HCT116 (cell line): ENCODE measurements around the gene ATP1A2. TPM values are rescaled to one million over a fixed set of nuclear protein-coding genes. Genes with fewer than 3 reads are reported as not detected.

Experiments
- ATAC-seq: fragments of 200-7000 bp; cut with Tn5 transposase; 2 replicates; pipeline ENCODE4 v1.9.1; 2020; ENCODE audit warnings: mild to moderate bottlenecking, moderate library complexity
- BruUV-seq: library from RNA; stranded (reverse); fragments of 400-500 nt; replicated peaks from 2 replicates; lab custom pipeline; 2021; lab: Mats Ljungman, UMichigan
- CTCF ChIA-PET: fragments of 300-600 bp; sonication (Branson Sonifier 250); formaldehyde crosslinking; loops from one replicate; lab custom pipeline; 2021; ENCODE audit warnings: antibody characterized with exemption; lab: Charles Lee
- POLR2A ChIA-PET: fragments of 300-600, 350-600 bp; sonication (Branson Sonifier 250); formaldehyde crosslinking; loops from one replicate; lab custom pipeline; 2021; ENCODE audit warnings: antibody characterized with exemption; lab: Charles Lee
- RAD21 ChIA-PET, 2 experiments: fragments of 300-600 bp; sonication (Branson Sonifier 250); formaldehyde crosslinking; loops; one replicate each; lab custom pipeline; 2023; ENCODE audit warnings: low total read pairs in 2 of 2; ENCODE audit not compliant: uncharacterized antibody in 2 of 2, unreplicated experiment in 2 of 2, low non-redundant PET in 1 of 2; lab: Charles Lee
- DNase-seq: peaks from one replicate; pipeline ENCODE4 v3.0.0-alpha.2; 2010; ENCODE audit warnings: low read depth, low spot score
- H2AFZ ChIP-seq: fragments of 200-600 bp; shearing (Covaris generic), sonication (generic); 2 replicates; pipeline ENCODE4 v1.6.1; 2017; ENCODE audit warnings: low read depth, mixed run types, mixed read lengths, antibody characterized with exemption, low read length; ENCODE audit not compliant: poor library complexity, severe bottlenecking
- H3K27ac ChIP-seq: 2 replicates; pipeline ENCODE4 v1.5.1; 2012; ENCODE audit warnings: low read depth, low read length
- H3K27me3 ChIP-seq: fragments of 200-600 bp; sonication (generic); 2 replicates; pipeline ENCODE4 v1.6.1; 2016; ENCODE audit warnings: mixed run types, low read length, mixed read lengths; ENCODE audit not compliant: insufficient read depth
- H3K36me3 ChIP-seq, 2 experiments: fragments of 200-500 bp in 1 of 2; fragments of 200-600 bp in 1 of 2; sonication (Bioruptor generic) in 1 of 2; sonication (generic) in 1 of 2; 2 replicates each; pipeline versions ENCODE4 v1.5.1 to v1.6.1; 2014 to 2016; ENCODE audit warnings: low read length in 2 of 2, inconsistent platforms in 1 of 2, mixed read lengths in 1 of 2, mixed run types in 1 of 2; ENCODE audit not compliant: insufficient read depth in 2 of 2, control insufficient read depth in 1 of 2
- H3K4me1 ChIP-seq, 2 experiments: fragments of 200-600 bp in 1 of 2; sonication (generic) in 1 of 2; 2 replicates each; pipeline versions ENCODE4 v1.5.1 to v1.6.1; 2012 to 2017; ENCODE audit warnings: low read length in 2 of 2, inconsistent platforms in 1 of 2, mild to moderate bottlenecking in 1 of 2, mixed read lengths in 1 of 2, mixed run types in 1 of 2, moderate library complexity in 1 of 2; ENCODE audit not compliant: insufficient read depth in 2 of 2, control insufficient read depth in 1 of 2
- H3K4me2 ChIP-seq: fragments of 200-600 bp; sonication (generic); 2 replicates; pipeline ENCODE4 v1.6.1; 2017; ENCODE audit warnings: mixed run types, low read length, mixed read lengths
- H3K4me3 ChIP-seq, 2 experiments: fragments of 200-600 bp in 1 of 2; sonication (generic) in 1 of 2; replicated peaks in 1 of 2; 2 replicates each; pipeline ENCODE4 v1.5.1; 2011 to 2016; ENCODE audit warnings: low read length in 2 of 2, control low read depth in 1 of 2, low read depth in 1 of 2, mild to moderate bottlenecking in 1 of 2, mixed read lengths in 1 of 2, mixed run types in 1 of 2
- H3K79me2 ChIP-seq: fragments of 200-600 bp; sonication (generic); 2 replicates; pipeline ENCODE4 v1.6.1; 2017; ENCODE audit warnings: mild to moderate bottlenecking, mixed run types, low read length, moderate library complexity, mixed read lengths; ENCODE audit not compliant: insufficient read depth
- H3K9ac ChIP-seq: fragments of 200-600 bp; sonication (generic); 2 replicates; pipeline ENCODE4 v1.6.1; 2016; ENCODE audit warnings: low read length, mixed read lengths
- H3K9me2 ChIP-seq: fragments of 200-600 bp; sonication (generic), shearing (Covaris generic); 2 replicates; pipeline ENCODE4 v1.6.1; 2017; ENCODE audit warnings: mixed run types, mild to moderate bottlenecking, moderate library complexity; ENCODE audit not compliant: insufficient read depth
- H3K9me3 ChIP-seq, 2 experiments: fragments of 200-500 bp in 1 of 2; fragments of 200-600 bp in 1 of 2; sonication (Bioruptor generic) in 1 of 2; sonication (generic) in 1 of 2; 2 replicates each; pipeline ENCODE4 v1.6.1; 2014 to 2017; ENCODE audit warnings: low read length in 2 of 2, mixed read lengths in 2 of 2, inconsistent platforms in 1 of 2, low read depth in 1 of 2, mild to moderate bottlenecking in 1 of 2, mixed run types in 1 of 2, moderate library complexity in 1 of 2; ENCODE audit not compliant: control insufficient read depth in 1 of 2, insufficient read depth in 1 of 2
- H4K20me1 ChIP-seq: fragments of 200-600 bp; sonication (generic), shearing (Covaris generic); 2 replicates; pipeline ENCODE4 v1.6.1; 2017; ENCODE audit warnings: mixed run types, mild to moderate bottlenecking, moderate library complexity; ENCODE audit not compliant: insufficient read depth
- ATF3 ChIP-seq: IDR thresholded peaks from 2 replicates; pipeline ENCODE4 v1.6.1; 2012
- CBX3 ChIP-seq: IDR thresholded peaks from 2 replicates; pipeline ENCODE4 v1.6.1; 2012; ENCODE audit warnings: low read depth
- CTCF ChIP-seq, 3 experiments: fragments of 200-600 bp in 1 of 3; sonication (generic) in 1 of 3; IDR thresholded peaks in 2 of 3; conservative IDR thresholded peaks in 1 of 3; 2 replicates each; pipeline ENCODE4 v1.5.1; 2012 to 2017; ENCODE audit warnings: low read depth in 2 of 3, low read length in 2 of 3, antibody characterized with exemption in 1 of 3, borderline replicate concordance in 1 of 3, control low read depth in 1 of 3, mild to moderate bottlenecking in 1 of 3, mixed read lengths in 1 of 3, mixed run types in 1 of 3, moderate library complexity in 1 of 3; ENCODE audit not compliant: insufficient read depth in 1 of 3
- EGR1 ChIP-seq: IDR thresholded peaks from 2 replicates; pipeline ENCODE4 v1.6.1; 2012; ENCODE audit warnings: low read depth
- ELF1 ChIP-seq: IDR thresholded peaks from 2 replicates; pipeline ENCODE4 v1.6.1; 2012; ENCODE audit warnings: low read depth, borderline replicate concordance
- EZH2 ChIP-seq: fragments of 200-600 bp; sonication (generic); IDR thresholded peaks from 2 replicates; pipeline ENCODE4 v1.6.1; 2017; ENCODE audit warnings: antibody characterized with exemption, mixed run types
- EZH2phosphoT487 ChIP-seq: fragments of 200-600 bp; IDR thresholded peaks from 2 replicates; pipeline ENCODE4 v1.6.1; 2018; ENCODE audit warnings: antibody characterized with exemption, borderline replicate concordance
- JUND ChIP-seq: IDR thresholded peaks from 2 replicates; pipeline ENCODE4 v1.6.1; 2012
- MAX ChIP-seq: IDR thresholded peaks from 2 replicates; pipeline ENCODE4 v1.6.1; 2012
- POLR2A ChIP-seq: IDR thresholded peaks from 2 replicates; pipeline ENCODE4 v1.7.0; 2011; ENCODE audit warnings: borderline replicate concordance; ENCODE audit not compliant: insufficient read depth, insufficient read length; ENCODE audit errors: extremely low read depth
- SIN3A ChIP-seq: IDR thresholded peaks from 2 replicates; pipeline ENCODE4 v1.6.1; 2012; ENCODE audit warnings: low read depth
- SP1 ChIP-seq: IDR thresholded peaks from 2 replicates; pipeline ENCODE4 v1.6.1; 2012; ENCODE audit warnings: low read depth
- TCF7L2 ChIP-seq: IDR thresholded peaks from 2 replicates; pipeline ENCODE4 v1.7.0; 2011; ENCODE audit warnings: borderline replicate concordance, inconsistent platforms; ENCODE audit not compliant: insufficient read depth, insufficient read length; ENCODE audit errors: extremely low read depth
- YY1 ChIP-seq: IDR thresholded peaks from 2 replicates; pipeline ENCODE4 v1.6.1; 2011; ENCODE audit warnings: low read length, low read depth, moderate library complexity, mild to moderate bottlenecking; ENCODE audit not compliant: insufficient replicate concordance; ENCODE audit errors: extremely low read depth
- ZFX ChIP-seq: fragments of 450-650 bp; IDR thresholded peaks from 2 replicates; pipeline ENCODE4 v1.6.1; 2017
- intact Hi-C: fragments of 100-400 bp; cut with micrococcal nuclease; formaldehyde crosslinking; loops from 2 replicates; pipeline ENCODE4 v1.10.0; 2022
- total RNA-seq: library from RNA; stranded (reverse); gene quantifications from one replicate; pipeline ENCODE4 v1.2.1, GENCODE V29; 2021; ENCODE audit not compliant: unreplicated experiment
- TF ChIP-seq, protein P1 (sequence below): IDR thresholded peaks from 2 replicates; pipeline ENCODE4 v1.6.1; 2012; ENCODE audit warnings: low read depth

ATP1A2 gene
- total RNA-seq, 1 experiment from 2014 or later, result not detected

- Histone ChIP-seq H3K4me2 (no peak overlapping the region), H4K20me1 (no peaks in the 10 kb centered on the region), H3K79me2 (no peaks in the 10 kb centered on the region)
- TF ChIP-seq ELF1 (no peak), CBX3 (no peak), SIN3A (no peak), MAX (no peak), POLR2A (no peak), CTCF (IDR thresholded peaks at IDR 0.05 in 2 of 3, conservative IDR thresholded peaks at IDR 0.05 in 1 of 3; ENCODE audit: borderline replicate concordance in 1 of 3, insufficient read depth in 1 of 3, low read depth in 2 of 3, low read length in 2 of 3) (no peak), TCF7L2 (no peak), JUND (no peak), YY1 (no peak), ATF3 (no peak), EZH2 (no peak), EGR1 (no peak), EZH2phosphoT487 (no peak), ZFX (no peak), SP1 (no peak)
- TF ChIP-seq, protein P1, sequence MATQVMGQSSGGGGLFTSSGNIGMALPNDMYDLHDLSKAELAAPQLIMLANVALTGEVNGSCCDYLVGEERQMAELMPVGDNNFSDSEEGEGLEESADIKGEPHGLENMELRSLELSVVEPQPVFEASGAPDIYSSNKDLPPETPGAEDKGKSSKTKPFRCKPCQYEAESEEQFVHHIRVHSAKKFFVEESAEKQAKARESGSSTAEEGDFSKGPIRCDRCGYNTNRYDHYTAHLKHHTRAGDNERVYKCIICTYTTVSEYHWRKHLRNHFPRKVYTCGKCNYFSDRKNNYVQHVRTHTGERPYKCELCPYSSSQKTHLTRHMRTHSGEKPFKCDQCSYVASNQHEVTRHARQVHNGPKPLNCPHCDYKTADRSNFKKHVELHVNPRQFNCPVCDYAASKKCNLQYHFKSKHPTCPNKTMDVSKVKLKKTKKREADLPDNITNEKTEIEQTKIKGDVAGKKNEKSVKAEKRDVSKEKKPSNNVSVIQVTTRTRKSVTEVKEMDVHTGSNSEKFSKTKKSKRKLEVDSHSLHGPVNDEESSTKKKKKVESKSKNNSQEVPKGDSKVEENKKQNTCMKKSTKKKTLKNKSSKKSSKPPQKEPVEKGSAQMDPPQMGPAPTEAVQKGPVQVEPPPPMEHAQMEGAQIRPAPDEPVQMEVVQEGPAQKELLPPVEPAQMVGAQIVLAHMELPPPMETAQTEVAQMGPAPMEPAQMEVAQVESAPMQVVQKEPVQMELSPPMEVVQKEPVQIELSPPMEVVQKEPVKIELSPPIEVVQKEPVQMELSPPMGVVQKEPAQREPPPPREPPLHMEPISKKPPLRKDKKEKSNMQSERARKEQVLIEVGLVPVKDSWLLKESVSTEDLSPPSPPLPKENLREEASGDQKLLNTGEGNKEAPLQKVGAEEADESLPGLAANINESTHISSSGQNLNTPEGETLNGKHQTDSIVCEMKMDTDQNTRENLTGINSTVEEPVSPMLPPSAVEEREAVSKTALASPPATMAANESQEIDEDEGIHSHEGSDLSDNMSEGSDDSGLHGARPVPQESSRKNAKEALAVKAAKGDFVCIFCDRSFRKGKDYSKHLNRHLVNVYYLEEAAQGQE, result no peak
- TF ChIP-seq, all 23 proteins: peak for 0
- no peaks in the 10 kb centered on the region for H3K27me3 ChIP-seq
- H3K36me3 ChIP-seq, result no peaks in the 10 kb centered on the region
- no peak overlapping the region for H2AFZ ChIP-seq
- H3K9me2 ChIP-seq, result no peaks in the 10 kb centered on the region
- H3K9ac ChIP-seq, result no peak overlapping the region
- no peak overlapping the region for H3K27ac ChIP-seq
- no peaks in the 10 kb centered on the region for H3K9me3 ChIP-seq
- intact Hi-C loops, result no loop called here
- POLR2A ChIA-PET, result no interaction called here
- CTCF ChIA-PET, result no interaction called here
- H3K4me3 ChIP-seq, result no peak overlapping the region
- no TSS peak for BruUV-seq
- DNase-seq (no peak), ATAC-seq (no peak)
- RAD21 ChIA-PET, result no interaction called here
- no peaks in the 10 kb centered on the region for H3K4me1 ChIP-seq
These were observed 21.3 kb downstream of the ATP1A2 start for GRCh38 chr1:160136926-160137200.
